ENCODE results near the gene ABCA2. TPM values are rescaled to one million over a fixed set of nuclear protein-coding genes. Genes with fewer than 3 reads are reported as not detected.

The ABCA2 gene
- total and polyA plus RNA-seq, 11 donors: 13.1 to 44.3 (median 30.6) TPM

DNA sequence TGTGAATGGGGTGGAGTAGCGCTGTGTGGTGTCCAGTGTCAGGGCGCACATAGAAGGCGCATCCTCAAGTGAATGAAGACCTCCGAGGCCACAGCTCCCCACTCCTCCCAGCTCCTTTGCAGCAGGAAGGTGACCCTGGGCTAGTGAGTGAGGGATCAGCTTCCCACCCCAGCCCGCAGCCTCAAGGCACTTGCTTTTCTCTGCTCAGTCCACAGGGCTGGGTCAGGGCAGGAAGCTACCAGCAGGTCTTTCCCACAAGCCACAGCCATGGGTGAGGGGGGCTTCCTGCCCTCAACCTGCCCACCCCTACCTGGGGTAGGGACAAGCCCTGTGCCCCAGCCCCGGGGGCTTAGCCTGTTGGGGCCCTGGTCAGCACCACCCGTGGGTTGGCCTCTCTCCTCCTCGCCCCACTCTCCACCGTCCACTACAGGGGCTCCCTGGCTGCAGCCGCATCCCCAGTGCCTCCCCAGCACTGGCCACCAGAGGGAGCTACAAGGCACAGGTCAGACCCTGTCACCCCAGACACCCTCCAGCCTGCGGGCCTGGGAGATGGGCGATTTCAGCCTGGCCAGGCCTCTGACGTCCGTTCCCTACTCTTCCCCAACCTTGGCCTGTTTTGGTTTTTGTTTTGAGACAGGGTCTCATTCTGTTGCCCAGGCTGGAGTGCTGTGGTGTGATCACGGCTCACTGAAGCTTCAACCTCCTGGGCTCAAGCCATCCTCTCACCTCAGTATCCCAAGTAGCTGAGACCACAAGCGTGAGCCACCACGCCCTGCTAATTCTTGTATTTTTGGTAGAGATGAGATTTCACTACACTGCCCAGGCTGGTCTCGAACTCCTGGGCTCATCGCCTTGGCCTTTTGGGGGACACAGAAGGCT lies 1.3 kb upstream of the ABCA2 start:
- DNase-seq: peak; percentile 73 to 91 (median 82)
- Histone ChIP-seq H3K27me3 (no peaks in the 10 kb centered on the region), H3K4me3 (peak overlapping the region in 11 of 12 donors; percentile 45 to 79 (median 67)), H3K9me3 (no peaks in the 10 kb centered on the region), H3K36me3 (no peaks in the 10 kb centered on the region), H3K27ac (peak overlapping the region in 1 of 12 donors; percentile 87), H3K4me1 (peaks cover 5 to 68% (median 25%) of the 10 kb centered on the region in 12 donors)
- WGBS, 4 donors: 23 to 44% (median 33%) methylated on average over 13 to 19 of the region's 19 CpGs
- TF ChIP-seq POLR2A (IDR thresholded peaks at IDR 0.05): no peak
- TF ChIP-seq, protein P1, sequence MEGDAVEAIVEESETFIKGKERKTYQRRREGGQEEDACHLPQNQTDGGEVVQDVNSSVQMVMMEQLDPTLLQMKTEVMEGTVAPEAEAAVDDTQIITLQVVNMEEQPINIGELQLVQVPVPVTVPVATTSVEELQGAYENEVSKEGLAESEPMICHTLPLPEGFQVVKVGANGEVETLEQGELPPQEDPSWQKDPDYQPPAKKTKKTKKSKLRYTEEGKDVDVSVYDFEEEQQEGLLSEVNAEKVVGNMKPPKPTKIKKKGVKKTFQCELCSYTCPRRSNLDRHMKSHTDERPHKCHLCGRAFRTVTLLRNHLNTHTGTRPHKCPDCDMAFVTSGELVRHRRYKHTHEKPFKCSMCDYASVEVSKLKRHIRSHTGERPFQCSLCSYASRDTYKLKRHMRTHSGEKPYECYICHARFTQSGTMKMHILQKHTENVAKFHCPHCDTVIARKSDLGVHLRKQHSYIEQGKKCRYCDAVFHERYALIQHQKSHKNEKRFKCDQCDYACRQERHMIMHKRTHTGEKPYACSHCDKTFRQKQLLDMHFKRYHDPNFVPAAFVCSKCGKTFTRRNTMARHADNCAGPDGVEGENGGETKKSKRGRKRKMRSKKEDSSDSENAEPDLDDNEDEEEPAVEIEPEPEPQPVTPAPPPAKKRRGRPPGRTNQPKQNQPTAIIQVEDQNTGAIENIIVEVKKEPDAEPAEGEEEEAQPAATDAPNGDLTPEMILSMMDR (IDR thresholded peaks at IDR 0.05): peak; percentile 74 to 96 (median 90)
- intact Hi-C loops (cut with DNase I): loop anchor here in 5 of 10 donors (2.0 to 10.0 kb wide), 4 partner anchors 37 to 144 kb away; partner anchors contain the start of genes C8G (in 1 of the 5), PAXX (in 1 of the 5) and TRAF2 (in 1 of the 5)
- peak; percentile 28 to 76 (median 70) for ATAC-seq

DNA sequence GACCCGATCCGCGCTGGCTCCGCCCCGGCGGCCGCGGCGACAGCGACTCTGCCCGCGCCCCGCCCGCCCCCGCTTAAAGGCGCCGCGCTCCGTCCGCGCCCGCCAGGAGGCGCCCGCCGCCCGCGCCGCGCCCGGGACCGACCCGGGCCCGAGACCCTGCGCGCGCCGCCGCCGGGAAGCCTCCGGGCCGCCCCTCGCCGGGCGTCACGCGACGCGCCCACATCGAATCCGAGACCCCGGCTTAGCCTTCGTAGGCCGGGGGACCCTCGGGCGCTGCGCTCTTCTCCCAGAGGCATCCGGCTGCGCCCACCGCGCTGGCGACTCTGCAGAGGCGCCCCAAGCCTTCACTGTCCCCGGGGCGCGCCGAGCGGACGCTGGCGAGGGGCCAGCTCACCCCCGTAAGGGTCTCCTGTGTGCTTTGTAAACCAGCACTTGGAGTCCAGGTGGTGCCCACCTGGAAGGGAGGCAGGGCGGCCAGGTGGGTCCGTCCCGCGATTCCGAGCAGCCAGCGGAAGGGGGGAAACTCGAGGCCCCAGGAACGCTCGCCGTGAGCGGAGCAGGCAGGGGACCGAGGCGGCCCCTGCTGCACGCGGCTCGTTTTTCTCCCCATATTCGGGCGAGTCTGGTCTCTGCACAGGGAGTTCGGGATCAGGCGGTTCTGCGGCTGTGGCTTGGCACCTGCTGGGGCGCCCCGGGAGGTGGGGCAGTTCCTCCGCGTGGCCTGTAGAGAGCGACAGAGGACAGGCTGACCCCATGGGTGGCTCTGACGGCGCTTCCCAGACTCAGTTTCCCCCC lies 423 bp upstream of the ABCA2 start:
- peak overlapping the region; percentile 45 to 79 (median 66) for H3K4me3 ChIP-seq
- DNase-seq (peak; percentile 72 to 85 (median 78)), ATAC-seq (peak in 3 of 4 donors; percentile 31 to 65 (median 47))
- no peaks in the 10 kb centered on the region for H3K9me3 ChIP-seq
- H3K27me3 ChIP-seq: no peaks in the 10 kb centered on the region
- H3K4me1 ChIP-seq: peaks cover 5 to 66% (median 25%) of the 10 kb centered on the region in 12 donors
- 1 to 2% (median 1%) methylated on average over 33 to 98 of the region's 98 CpGs for WGBS, 4 donors
- TF ChIP-seq, protein P1 (IDR thresholded peaks at IDR 0.05): peak in 3 of 12 donors; percentile 4 to 22 (median 19)
- no peak for TF ChIP-seq POLR2A (IDR thresholded peaks at IDR 0.05)
- peak overlapping the region in 9 of 12 donors; percentile 32 to 87 (median 65) for H3K27ac ChIP-seq
- intact Hi-C loops (cut with DNase I): loop anchor here in 5 of 10 donors (2.0 to 10.0 kb wide), 4 partner anchors 36 to 144 kb away; partner anchors contain the start of genes C8G (in 1 of the 5), PAXX (in 1 of the 5) and TRAF2 (in 1 of the 5)
- no peaks in the 10 kb centered on the region for H3K36me3 ChIP-seq

DNA sequence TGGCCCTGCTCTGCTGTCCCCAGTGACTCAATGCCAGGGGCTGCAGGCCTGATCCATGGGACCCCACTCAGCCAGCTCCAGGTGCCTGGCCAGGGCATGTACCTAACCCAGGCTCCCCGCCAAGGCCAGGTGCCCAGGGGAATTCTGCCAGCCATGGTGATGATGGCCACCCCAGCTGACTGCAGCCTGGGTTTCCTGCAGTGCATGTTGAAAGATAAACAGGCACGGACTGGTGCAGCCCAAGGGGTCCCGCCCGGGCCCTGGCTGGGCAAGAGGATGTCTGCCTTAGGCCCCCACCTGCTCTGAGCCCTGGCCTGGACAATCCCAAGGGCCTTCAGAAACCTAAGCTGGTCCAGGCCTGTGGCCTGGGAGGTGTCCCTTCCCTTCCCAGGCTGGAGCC lies 1.2 kb downstream of the ABCA2 start:
- peaks cover 0 to 6% (median 0%) of the 10 kb centered on the region in 9 donors for H3K36me3 ChIP-seq
- H3K4me3 ChIP-seq: peak overlapping the region in 8 of 12 donors; percentile 55 to 79 (median 66)
- TF ChIP-seq POLR2A (IDR thresholded peaks at IDR 0.05): no peak
- TF ChIP-seq, protein P1 (IDR thresholded peaks at IDR 0.05): no peak
- no peaks in the 10 kb centered on the region for H3K27me3 ChIP-seq
- H3K4me1 ChIP-seq: peaks cover 5 to 49% (median 25%) of the 10 kb centered on the region in 12 donors
- 82 to 100% (median 85%) methylated on average over 1 to 4 of the region's 4 CpGs; no CpG with 5 or more reads in 1 of the 4 donors for WGBS, 4 donors
- ATAC-seq (no peak), DNase-seq (no peak)
- peak overlapping the region in 7 of 12 donors; percentile 43 to 67 (median 61) for H3K27ac ChIP-seq
- no peaks in the 10 kb centered on the region for H3K9me3 ChIP-seq
- intact Hi-C loops (cut with DNase I): loop anchor here in 3 of 10 donors (5.0 to 10.0 kb wide), 3 partner anchors 35 to 142 kb away; partner anchors contain the start of genes C8G (in 1 of the 3), PAXX (in 1 of the 3) and TRAF2 (in 1 of the 3)
